C4-2B (cell line): ENCODE data around the gene CENPB.

Experiments
- H3K27ac ChIP-seq: fragments of 450-650 bp; 2 replicates; pipeline ENCODE4 v1.5.1; 2017
- CTCF ChIP-seq: fragments of 450-650 bp; conservative IDR thresholded peaks from 2 replicates; pipeline ENCODE4 v1.5.1; 2017; ENCODE audit warnings: mild to moderate bottlenecking
- ZFX ChIP-seq: fragments of 450-650 bp; IDR thresholded peaks from 2 replicates; pipeline ENCODE4 v1.6.1; 2017

CENPB gene

GRCh38 chr20:3749689-3750531, 36.6 kb downstream of the CENPB start:
- H3K27ac ChIP-seq, result no peak overlapping the region
- peak; percentile 78 for TF ChIP-seq CTCF
- no peak for TF ChIP-seq ZFX

GRCh38 chr20:3749087-3749688, 37.4 kb downstream of the CENPB start:
- TF ChIP-seq ZFX (no peak), CTCF (no peak)
- H3K27ac ChIP-seq, result no peak overlapping the region

- TF ChIP-seq ZFX (no peak), CTCF (no peak)
- no peak overlapping the region for H3K27ac ChIP-seq
Measured at GRCh38 chr20:3748073-3748472, 38.5 kb downstream of the CENPB start.

GRCh38 chr20:3747471-3747870, 39.1 kb downstream of the CENPB start:
- TF ChIP-seq CTCF, result no peak
- no peak for TF ChIP-seq ZFX
- no peak overlapping the region for H3K27ac ChIP-seq

GRCh38 chr20:3745686-3746173, 40.8 kb downstream of the CENPB start:
- no peak overlapping the region for H3K27ac ChIP-seq
- TF ChIP-seq ZFX, result no peak
- TF ChIP-seq CTCF, result no peak

GRCh38 chr20:3744806-3745685, 41.5 kb downstream of the CENPB start:
- no peak for TF ChIP-seq CTCF
- TF ChIP-seq ZFX, result no peak
- no peak overlapping the region for H3K27ac ChIP-seq
